ENCODE data around the gene ERP44. TPM values are rescaled to one million over a fixed set of nuclear protein-coding genes. Genes with fewer than 3 reads are reported as not detected.

Gene ERP44
- total RNA-seq, 4 donors from 2014 or later, result 7.6 to 21.9 (median 12.6) TPM

DNA sequence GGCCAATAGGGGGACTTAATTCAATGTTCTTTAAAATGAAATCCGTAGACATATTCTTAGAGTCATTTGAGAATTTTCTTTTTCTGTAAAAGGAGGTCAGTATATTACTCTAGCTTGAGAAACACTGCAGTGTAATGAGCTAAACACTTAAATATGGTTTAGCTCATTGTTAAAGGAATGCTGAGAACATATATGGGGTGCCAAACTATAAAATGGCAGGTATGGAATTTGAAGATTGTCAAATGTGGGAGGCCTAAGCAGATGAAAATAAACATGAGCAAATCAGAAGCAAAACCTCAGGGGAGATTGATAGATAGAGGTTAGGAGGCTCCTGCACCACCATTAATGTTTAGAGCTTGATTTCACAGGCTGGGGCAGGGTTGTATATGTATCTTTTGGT is 134.5 kb downstream of the ERP44 start:
- Histone ChIP-seq H3K27me3 (no peaks in the 10 kb centered on the region), H3K27ac (no peak overlapping the region), H3K36me3 (no peaks in the 10 kb centered on the region), H3K4me1 (no peaks in the 10 kb centered on the region), H3K9me3 (no peaks in the 10 kb centered on the region), H3K4me3 (no peak overlapping the region)
- DNase-seq, result no peak
- TF ChIP-seq, protein P1, sequence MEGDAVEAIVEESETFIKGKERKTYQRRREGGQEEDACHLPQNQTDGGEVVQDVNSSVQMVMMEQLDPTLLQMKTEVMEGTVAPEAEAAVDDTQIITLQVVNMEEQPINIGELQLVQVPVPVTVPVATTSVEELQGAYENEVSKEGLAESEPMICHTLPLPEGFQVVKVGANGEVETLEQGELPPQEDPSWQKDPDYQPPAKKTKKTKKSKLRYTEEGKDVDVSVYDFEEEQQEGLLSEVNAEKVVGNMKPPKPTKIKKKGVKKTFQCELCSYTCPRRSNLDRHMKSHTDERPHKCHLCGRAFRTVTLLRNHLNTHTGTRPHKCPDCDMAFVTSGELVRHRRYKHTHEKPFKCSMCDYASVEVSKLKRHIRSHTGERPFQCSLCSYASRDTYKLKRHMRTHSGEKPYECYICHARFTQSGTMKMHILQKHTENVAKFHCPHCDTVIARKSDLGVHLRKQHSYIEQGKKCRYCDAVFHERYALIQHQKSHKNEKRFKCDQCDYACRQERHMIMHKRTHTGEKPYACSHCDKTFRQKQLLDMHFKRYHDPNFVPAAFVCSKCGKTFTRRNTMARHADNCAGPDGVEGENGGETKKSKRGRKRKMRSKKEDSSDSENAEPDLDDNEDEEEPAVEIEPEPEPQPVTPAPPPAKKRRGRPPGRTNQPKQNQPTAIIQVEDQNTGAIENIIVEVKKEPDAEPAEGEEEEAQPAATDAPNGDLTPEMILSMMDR (IDR thresholded peaks at IDR 0.05), result no peak
- no peak for TF ChIP-seq POLR2A (IDR thresholded peaks at IDR 0.05)
- intact Hi-C loops (cut with DNase I; ENCODE audit: low total_unique reads), result no loop called here

DNA sequence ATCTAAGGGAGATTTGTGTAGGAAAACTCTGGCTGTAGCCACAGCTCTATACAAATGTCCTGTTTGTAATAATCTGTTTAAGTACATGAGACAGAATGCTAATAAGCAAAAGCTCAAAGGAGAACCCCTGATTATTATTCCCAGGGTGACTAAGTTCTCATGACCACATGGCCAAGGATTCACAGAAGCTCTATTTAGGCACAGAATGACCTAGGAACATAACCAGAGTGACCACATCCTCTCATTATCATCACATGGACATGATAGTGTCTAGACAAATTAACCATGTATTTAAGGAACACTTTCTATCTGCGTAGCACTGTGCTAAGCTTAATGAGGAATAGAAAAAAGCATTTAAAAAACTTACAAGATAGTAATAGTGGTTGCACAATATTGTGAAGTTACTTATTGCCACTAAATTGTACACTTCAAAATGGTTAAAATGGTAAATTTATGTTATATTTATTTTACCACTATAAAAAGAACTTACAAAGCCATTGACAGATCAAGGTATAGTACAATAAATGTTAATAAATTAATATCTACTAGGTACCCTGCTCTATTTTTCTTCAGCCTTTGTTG is 136.0 kb downstream of the ERP44 start:
- no peak for DNase-seq
- H3K9me3 ChIP-seq, result no peaks in the 10 kb centered on the region
- no peak overlapping the region for H3K27ac ChIP-seq
- H3K27me3 ChIP-seq, result no peaks in the 10 kb centered on the region
- H3K4me1 ChIP-seq, result no peaks in the 10 kb centered on the region
- H3K36me3 ChIP-seq, result no peaks in the 10 kb centered on the region
- H3K4me3 ChIP-seq, result no peak overlapping the region
- intact Hi-C loops (cut with DNase I; ENCODE audit: low total_unique reads), result no loop called here
- no peak for TF ChIP-seq POLR2A (IDR thresholded peaks at IDR 0.05)
- TF ChIP-seq, protein P1 (IDR thresholded peaks at IDR 0.05), result no peak

DNA sequence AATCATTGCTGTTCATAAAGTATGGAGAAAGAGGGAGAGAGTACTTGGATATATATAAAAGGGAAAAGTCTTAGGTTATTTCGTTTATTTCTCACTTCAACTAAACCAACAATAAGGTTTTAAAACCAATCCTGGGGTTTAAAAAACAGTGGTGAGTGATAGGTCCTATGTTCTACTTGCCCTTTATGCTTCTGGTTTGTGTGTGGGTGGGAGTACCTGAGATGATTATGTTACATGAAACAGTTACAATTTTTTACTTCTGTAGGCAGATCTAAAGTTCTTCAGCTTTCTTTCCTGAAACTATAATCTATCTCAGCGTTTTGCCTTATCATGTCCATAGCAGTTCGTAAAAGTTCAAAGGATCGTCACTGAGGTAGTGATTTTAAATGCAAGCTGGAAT is 143.2 kb downstream of the ERP44 start:
- Histone ChIP-seq H3K27me3 (no peaks in the 10 kb centered on the region), H3K9me3 (no peaks in the 10 kb centered on the region), H3K4me3 (no peak overlapping the region), H3K36me3 (no peaks in the 10 kb centered on the region), H3K27ac (no peak overlapping the region), H3K4me1 (no peaks in the 10 kb centered on the region)
- intact Hi-C loops (cut with DNase I; ENCODE audit: low total_unique reads), result no loop called here
- TF ChIP-seq, protein P1 (IDR thresholded peaks at IDR 0.05), result no peak
- TF ChIP-seq POLR2A (IDR thresholded peaks at IDR 0.05), result no peak
- no peak for DNase-seq

DNA sequence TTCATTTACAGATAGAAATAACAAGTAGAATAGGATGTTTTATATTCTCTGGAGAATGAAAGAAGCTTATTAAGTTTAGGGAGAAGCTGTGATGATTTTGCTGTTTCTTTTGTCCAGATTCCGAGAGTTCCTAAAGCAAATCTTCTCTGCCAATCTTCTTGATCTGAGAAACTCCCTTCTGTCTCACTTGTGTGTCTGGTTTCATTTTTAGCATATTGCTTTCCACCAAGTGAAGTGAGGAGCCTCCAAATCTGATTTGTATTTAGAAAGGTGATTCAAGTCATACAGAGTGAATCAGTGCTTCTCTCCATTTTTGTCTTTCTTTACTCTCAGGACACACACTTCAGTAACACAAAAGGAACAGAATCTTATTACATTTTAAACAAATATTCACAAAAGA is 144.0 kb downstream of the ERP44 start:
- intact Hi-C loops (cut with DNase I; ENCODE audit: low total_unique reads), result no loop called here
- Histone ChIP-seq H3K4me1 (no peaks in the 10 kb centered on the region), H3K9me3 (no peaks in the 10 kb centered on the region), H3K27ac (no peak overlapping the region), H3K36me3 (no peaks in the 10 kb centered on the region), H3K4me3 (no peak overlapping the region), H3K27me3 (no peaks in the 10 kb centered on the region)
- DNase-seq, result no peak
- TF ChIP-seq POLR2A (IDR thresholded peaks at IDR 0.05), result no peak
- TF ChIP-seq, protein P1 (IDR thresholded peaks at IDR 0.05), result no peak

DNA sequence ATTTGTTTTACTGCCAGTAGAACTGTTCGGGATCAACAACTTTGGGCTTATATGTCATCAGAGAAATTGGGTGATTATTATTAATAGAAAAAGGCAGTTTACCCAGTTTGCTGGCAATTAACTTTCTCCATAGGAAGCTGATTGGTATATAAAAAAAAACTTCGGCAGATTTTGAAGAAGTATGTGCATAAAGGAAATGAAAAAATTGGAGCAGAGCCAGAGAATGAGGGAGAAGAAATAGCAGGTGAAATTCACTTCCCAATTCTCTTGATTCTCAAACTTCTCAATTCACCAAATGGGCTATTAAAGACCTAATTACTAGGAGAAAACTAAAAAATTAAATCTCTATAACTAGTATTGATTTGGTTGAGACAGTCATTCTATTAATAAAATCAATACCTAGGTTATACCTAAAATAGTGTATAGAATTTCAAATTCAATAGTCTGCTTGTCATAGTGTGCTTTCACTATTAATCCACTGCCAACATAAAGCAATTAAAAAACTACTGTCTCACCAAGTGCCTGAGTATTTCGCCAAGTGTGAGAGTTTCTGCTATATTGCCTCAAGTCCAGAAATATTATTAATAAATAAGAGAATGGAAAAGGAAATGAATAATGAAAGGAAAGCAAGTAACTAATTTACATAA is 144.8 kb downstream of the ERP44 start:
- H3K4me3 ChIP-seq, result no peak overlapping the region
- DNase-seq, result no peak
- H3K27ac ChIP-seq, result no peak overlapping the region
- H3K9me3 ChIP-seq, result no peaks in the 10 kb centered on the region
- H3K27me3 ChIP-seq, result no peaks in the 10 kb centered on the region
- no peak for TF ChIP-seq POLR2A (IDR thresholded peaks at IDR 0.05)
- TF ChIP-seq, protein P1 (IDR thresholded peaks at IDR 0.05), result no peak
- no peaks in the 10 kb centered on the region for H3K4me1 ChIP-seq
- H3K36me3 ChIP-seq, result no peaks in the 10 kb centered on the region
- intact Hi-C loops (cut with DNase I; ENCODE audit: low total_unique reads), result no loop called here
